GM21717 (cell line): ENCODE measurements around the gene HIPK2.

Experiments
- ATAC-seq: cut with Tn5 transposase; IDR thresholded peaks from one replicate; pipeline ENCODE4 v1.9.1; 2021; ENCODE audit warnings: mild to moderate bottlenecking, moderate library complexity; ENCODE audit not compliant: unreplicated experiment

HIPK2 gene

GRCh38 chr7:139600306-139600705 lies 177.5 kb downstream of the HIPK2 start:
- no peak for ATAC-seq

- no peak for ATAC-seq
Observed at GRCh38 chr7:139598642-139599041, 179.2 kb downstream of the HIPK2 start.

GRCh38 chr7:139597028-139597427 lies 180.8 kb downstream of the HIPK2 start:
- ATAC-seq = no peak

- no peak for ATAC-seq
Observed at GRCh38 chr7:139596626-139597025, 181.2 kb downstream of the HIPK2 start.

GRCh38 chr7:139595806-139596205 lies 182.0 kb downstream of the HIPK2 start:
- ATAC-seq = no peak

- no peak for ATAC-seq
Observed at GRCh38 chr7:139594911-139595476, 182.8 kb downstream of the HIPK2 start.

- no peak for ATAC-seq
Observed at GRCh38 chr7:139594090-139594489, 183.7 kb downstream of the HIPK2 start.

- ATAC-seq = no peak
Observed at GRCh38 chr7:139592801-139593461, 184.9 kb downstream of the HIPK2 start.

- ATAC-seq = no peak
Observed at GRCh38 chr7:139591550-139592195, 186.1 kb downstream of the HIPK2 start.

GRCh38 chr7:139589474-139589873 lies 188.3 kb downstream of the HIPK2 start:
- no peak for ATAC-seq

- no peak for ATAC-seq
Observed at GRCh38 chr7:139588632-139589031, 189.2 kb downstream of the HIPK2 start.

- ATAC-seq = no peak
Observed at GRCh38 chr7:139587535-139587934, 190.3 kb downstream of the HIPK2 start.

- ATAC-seq = no peak
Observed at GRCh38 chr7:139586286-139586685, 191.5 kb downstream of the HIPK2 start.

GRCh38 chr7:139585042-139585441 lies 192.8 kb downstream of the HIPK2 start:
- ATAC-seq = no peak

- ATAC-seq = no peak
Observed at GRCh38 chr7:139583826-139584553, 193.8 kb downstream of the HIPK2 start.

- no peak for ATAC-seq
Observed at GRCh38 chr7:139582671-139583155, 195.1 kb downstream of the HIPK2 start.

- no peak for ATAC-seq
Observed at GRCh38 chr7:139582130-139582650, 195.6 kb downstream of the HIPK2 start.

GRCh38 chr7:139580435-139580834 lies 197.4 kb downstream of the HIPK2 start:
- ATAC-seq = no peak

GRCh38 chr7:139576179-139576973 lies 201.4 kb downstream of the HIPK2 start:
- ATAC-seq = no peak

- no peak for ATAC-seq
Observed at GRCh38 chr7:139575338-139575680, 202.5 kb downstream of the HIPK2 start.
